GM12878 (cell line): ENCODE results near the gene VTCN1.

ENCODE experiments used
- BCLAF1 ChIP-seq: fragments of 450-650 bp; IDR thresholded peaks from 2 replicates; pipeline ENCODE4 v1.6.1; 2017; ENCODE audit warnings: antibody characterized with exemption, mild to moderate bottlenecking, moderate library complexity
- CTCF ChIP-seq, 3 experiments: IDR thresholded peaks in 2 of 3; conservative IDR thresholded peaks in 1 of 3; 2 replicates each; pipeline ENCODE4 v1.5.1; 2011; ENCODE audit warnings: low read depth in 3 of 3, low read length in 3 of 3, mild to moderate bottlenecking in 3 of 3, control low read depth in 2 of 3, moderate library complexity in 2 of 3, inconsistent platforms in 1 of 3, mixed read lengths in 1 of 3; ENCODE audit not compliant: control insufficient read depth in 2 of 3, insufficient read depth in 1 of 3; ENCODE audit errors: extremely low read depth in 1 of 3
- GABPA ChIP-seq: IDR thresholded peaks from 2 replicates; pipeline ENCODE4 v1.6.1; 2014; ENCODE audit warnings: antibody characterized with exemption, low read depth, mild to moderate bottlenecking, inconsistent platforms
- MAX ChIP-seq: IDR thresholded peaks from 2 replicates; pipeline ENCODE4 v1.6.1; 2012; ENCODE audit warnings: low read depth, low read length, improper control_type of control experiment
- ZNF217 ChIP-seq: fragments of 450-650 bp; IDR thresholded peaks from 2 replicates; pipeline ENCODE4 v1.6.1; 2017; ENCODE audit warnings: antibody characterized with exemption, mild to moderate bottlenecking

GRCh38 chr1:117143871-117144270, 66.9 kb downstream of the VTCN1 start:
- TF ChIP-seq CTCF (IDR thresholded peaks at IDR 0.05 in 2 of 3, conservative IDR thresholded peaks at IDR 0.05 in 1 of 3; ENCODE audit: control insufficient read depth in 2 of 3, extremely low read depth in 1 of 3, insufficient read depth in 1 of 3, low read depth in 3 of 3, low read length in 3 of 3) (no peak), BCLAF1 (no peak), ZNF217 (no peak), GABPA (no peak), MAX (no peak)
